Measurements from ENCODE around the gene DFFB.

- TF ChIP-seq CTCF (IDR thresholded peaks at IDR 0.05 in 4 of 5, conservative IDR thresholded peaks at IDR 0.05 in 1 of 5) (no peak), POLR2A (IDR thresholded peaks at IDR 0.05) (peak; percentile 50 to 56)
Measured at GRCh38 chr1:3856923-3857790, at the start of gene DFFB, which contains the start of gene CEP104.
